ENCODE measurements around the gene SEC23B. TPM values are rescaled to one million over a fixed set of nuclear protein-coding genes. Genes with fewer than 3 reads are reported as not detected.
A peak's percentile ranks its signal among the peaks of the same experiment; 100 is the strongest.
"Not testable (repeated sequence)": the region's sequence is repeated elsewhere in the genome, so short reads cannot be mapped to it uniquely, and the experiment has no call there.

Gene SEC23B
- total RNA-seq, 1 donor from 2014 or later = 50.8 TPM

DNA sequence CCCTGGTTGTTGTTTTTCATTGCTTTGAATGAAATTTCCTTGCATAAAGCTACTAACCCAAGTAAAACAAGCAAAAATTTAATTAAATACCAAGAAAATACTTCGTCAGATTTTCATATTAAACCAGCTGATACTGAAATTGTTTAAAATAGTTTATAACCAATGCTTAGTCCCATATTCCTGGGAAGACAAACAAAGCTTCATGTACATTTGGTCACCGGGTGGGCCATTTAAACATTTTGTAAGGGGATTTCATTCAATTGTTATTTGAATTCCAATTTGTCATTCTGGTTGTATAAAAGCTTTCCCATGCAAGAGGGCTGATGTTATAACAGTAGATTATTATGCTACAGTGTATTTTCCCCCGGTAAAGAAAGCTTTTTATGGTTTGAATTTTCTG is 10.1 kb upstream of the SEC23B start:
- DNase-seq (ENCODE audit: extremely low spot score, unreplicated experiment) = no peak
- Mint-ChIP-seq H3K36me3 (peaks cover 6% of the 10 kb centered on the region), H3K9me3 (no peaks in the 10 kb centered on the region), H3K4me1 (ENCODE audit: unreplicated experiment) (peaks cover 12% of the 10 kb centered on the region), H3K27ac (peak overlapping the region; percentile 78), H3K4me3 (peak overlapping the region; percentile 99), H3K27me3 (peaks cover 7% of the 10 kb centered on the region)
- no peak for TF ChIP-seq CTCF (conservative IDR thresholded peaks at IDR 0.05)

GRCh38 chr20:18501672-18502071 is 6.1 kb upstream of the SEC23B start:
- DNase-seq (ENCODE audit: extremely low spot score, unreplicated experiment); H3K27ac Mint-ChIP-seq; H3K27me3 Mint-ChIP-seq; H3K36me3 Mint-ChIP-seq; H3K4me3 Mint-ChIP-seq; H3K4me1 Mint-ChIP-seq (ENCODE audit: unreplicated experiment); H3K9me3 Mint-ChIP-seq: not testable (repeated sequence)

DNA sequence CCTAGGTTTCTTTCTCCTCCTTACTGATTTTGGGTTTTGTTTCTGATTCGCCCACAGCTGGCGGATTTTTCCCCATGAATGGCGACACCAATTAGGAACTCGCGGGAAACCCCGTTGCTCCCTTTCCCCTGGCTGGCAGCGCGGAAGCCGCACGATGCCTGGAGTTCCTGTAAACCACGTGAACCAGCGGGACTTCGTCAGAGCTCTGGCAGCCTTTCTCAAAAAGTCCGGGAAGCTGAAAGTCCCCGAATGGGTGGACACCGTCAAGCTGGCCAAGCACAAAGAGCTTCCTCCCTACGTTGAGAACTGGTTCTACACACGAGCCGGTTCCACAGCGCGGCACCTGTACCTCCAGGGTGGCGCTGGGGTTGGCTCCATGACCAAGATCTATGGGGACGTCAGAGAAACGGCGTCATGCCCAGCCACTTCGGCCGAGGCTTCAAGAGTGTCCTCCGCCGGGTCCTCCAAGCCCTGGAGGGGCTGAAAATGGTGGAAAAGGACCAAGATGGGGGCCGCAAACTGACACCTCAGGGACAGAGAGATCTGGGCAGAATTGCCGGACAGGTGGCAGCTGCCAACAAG is 3.2 kb upstream of the SEC23B start:
- Mint-ChIP-seq H3K27ac (no peak overlapping the region), H3K9me3 (no peaks in the 10 kb centered on the region), H3K36me3 (peaks cover 4% of the 10 kb centered on the region), H3K27me3 (peaks cover 7% of the 10 kb centered on the region), H3K4me3 (no peak overlapping the region), H3K4me1 (ENCODE audit: unreplicated experiment) (peaks cover 15% of the 10 kb centered on the region)
- DNase-seq (ENCODE audit: extremely low spot score, unreplicated experiment) = no peak
- no peak for TF ChIP-seq CTCF (conservative IDR thresholded peaks at IDR 0.05)

DNA sequence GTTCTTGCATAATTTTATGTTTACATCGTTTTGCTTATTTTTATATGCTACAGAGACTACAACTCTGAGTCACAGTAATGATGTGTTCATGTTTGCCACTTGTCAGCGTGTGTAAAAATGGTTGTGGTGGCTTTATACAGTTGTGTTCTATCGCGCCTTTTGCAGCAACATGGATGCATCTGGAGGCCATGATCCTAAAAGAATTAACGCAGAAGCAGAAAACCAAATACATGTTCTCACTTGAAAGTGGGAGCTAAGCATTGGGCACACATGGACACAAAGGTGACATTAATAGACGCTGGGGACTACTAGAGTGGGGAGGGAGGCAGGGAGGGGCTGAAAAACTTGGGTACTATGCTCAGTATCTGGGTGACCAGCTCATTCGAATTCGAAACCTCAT is 996 bp upstream of the SEC23B start:
- H3K36me3 Mint-ChIP-seq = peaks cover 15% of the 10 kb centered on the region
- no peak for DNase-seq (ENCODE audit: extremely low spot score, unreplicated experiment)
- peak overlapping the region; percentile 100 for H3K27ac Mint-ChIP-seq
- TF ChIP-seq CTCF (conservative IDR thresholded peaks at IDR 0.05) = no peak
- H3K4me3 Mint-ChIP-seq = peak overlapping the region; percentile 100
- no peaks in the 10 kb centered on the region for H3K9me3 Mint-ChIP-seq
- H3K4me1 Mint-ChIP-seq (ENCODE audit: unreplicated experiment) = peaks cover 21% of the 10 kb centered on the region
- H3K27me3 Mint-ChIP-seq = peaks cover 6% of the 10 kb centered on the region

- TF ChIP-seq CTCF (conservative IDR thresholded peaks at IDR 0.05) = no peak
Measured at GRCh38 chr20:18511571-18511970, 3.8 kb downstream of the SEC23B start.

GRCh38 chr20:18513208-18513607 is 5.5 kb downstream of the SEC23B start:
- H3K36me3 Mint-ChIP-seq = peaks cover 20% of the 10 kb centered on the region
- peaks cover 9% of the 10 kb centered on the region for H3K4me1 Mint-ChIP-seq (ENCODE audit: unreplicated experiment)
- no peak overlapping the region for H3K4me3 Mint-ChIP-seq
- TF ChIP-seq CTCF (conservative IDR thresholded peaks at IDR 0.05) = no peak
- H3K27ac Mint-ChIP-seq = no peak overlapping the region
- H3K9me3 Mint-ChIP-seq = no peaks in the 10 kb centered on the region
- H3K27me3 Mint-ChIP-seq = no peaks in the 10 kb centered on the region
- no peak for DNase-seq (ENCODE audit: extremely low spot score, unreplicated experiment)

More at GRCh38 chr20:18511571-18511970, 3.8 kb downstream of the SEC23B start:
- Mint-ChIP-seq H3K9me3 (no peaks in the 10 kb centered on the region), H3K27ac (no peak overlapping the region), H3K27me3 (no peaks in the 10 kb centered on the region), H3K4me1 (ENCODE audit: unreplicated experiment) (peaks cover 20% of the 10 kb centered on the region), H3K4me3 (no peak overlapping the region), H3K36me3 (peaks cover 23% of the 10 kb centered on the region)
- DNase-seq (ENCODE audit: extremely low spot score, unreplicated experiment) = no peak
